Measurements from ENCODE around the gene BMPR1B. TPM values are rescaled to one million over a fixed set of nuclear protein-coding genes. Genes with fewer than 3 reads are reported as not detected.

The BMPR1B gene
- total and polyA plus RNA-seq, 9 of the 15 experiments (the other 6 are each of a cell fraction or from before 2014, with no cell fraction given), result 0.01 TPM; not detected in 8

DNA sequence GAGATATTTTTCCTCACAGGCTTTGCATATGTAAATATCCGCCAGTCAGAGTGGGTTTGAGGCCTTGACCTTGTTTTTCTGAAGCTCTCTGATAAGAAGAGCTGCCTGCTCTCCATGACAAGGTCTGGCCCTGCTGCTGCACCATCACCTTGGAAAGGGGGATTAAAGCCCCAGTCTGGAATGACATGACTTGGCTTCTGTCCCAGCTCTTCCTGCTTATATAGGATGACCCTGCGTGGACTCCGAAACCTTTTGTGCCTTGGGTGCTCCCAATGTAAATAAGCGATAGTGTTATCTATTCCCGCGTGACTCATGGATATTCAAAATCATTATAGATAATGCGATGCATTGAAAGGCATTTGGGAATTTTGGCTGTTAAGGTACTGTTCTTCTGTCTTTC lies 139.3 kb downstream of the BMPR1B start (continued):
- TF ChIP-seq TAL1 (IDR thresholded peaks at IDR 0.05), result peak; percentile 65
- no peak for TF ChIP-seq SREBF1 (IDR thresholded peaks at IDR 0.05; ENCODE audit: borderline replicate concordance, low read depth, low read length)
- TF ChIP-seq TCFL5 (CRISPR knock-in tag; conservative IDR thresholded peaks at IDR 0.05), result no peak
- TF ChIP-seq, protein P1, sequence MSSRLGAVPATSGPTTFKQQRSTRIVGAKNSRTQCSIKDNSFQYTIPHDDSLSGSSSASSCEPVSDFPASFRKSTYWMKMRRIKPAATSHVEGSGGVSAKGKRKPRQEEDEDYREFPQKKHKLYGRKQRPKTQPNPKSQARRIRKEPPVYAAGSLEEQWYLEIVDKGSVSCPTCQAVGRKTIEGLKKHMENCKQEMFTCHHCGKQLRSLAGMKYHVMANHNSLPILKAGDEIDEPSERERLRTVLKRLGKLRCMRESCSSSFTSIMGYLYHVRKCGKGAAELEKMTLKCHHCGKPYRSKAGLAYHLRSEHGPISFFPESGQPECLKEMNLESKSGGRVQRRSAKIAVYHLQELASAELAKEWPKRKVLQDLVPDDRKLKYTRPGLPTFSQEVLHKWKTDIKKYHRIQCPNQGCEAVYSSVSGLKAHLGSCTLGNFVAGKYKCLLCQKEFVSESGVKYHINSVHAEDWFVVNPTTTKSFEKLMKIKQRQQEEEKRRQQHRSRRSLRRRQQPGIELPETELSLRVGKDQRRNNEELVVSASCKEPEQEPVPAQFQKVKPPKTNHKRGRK (tag; IDR thresholded peaks at IDR 0.05), result no peak
- 0 out of 2 replicates have a peak, but pooled peaks have one; percentile 31 for TF ChIP-seq NBN (IDR thresholded peaks at IDR 0.05; ENCODE audit: low read depth)
- TF ChIP-seq CBFA2T2 (conservative IDR thresholded peaks at IDR 0.05), result peak; percentile 49
- no peak for TF ChIP-seq ZNF766 (CRISPR knock-in tag; conservative IDR thresholded peaks at IDR 0.05)
- TF ChIP-seq MEIS2 (IDR thresholded peaks at IDR 0.05; ENCODE audit: partially characterized antibody), result no peak
- peak; percentile 34; the same call in 1 of the 2 replicates for TF ChIP-seq SMARCE1 (IDR thresholded peaks at IDR 0.05)
- TF ChIP-seq, protein P2, sequence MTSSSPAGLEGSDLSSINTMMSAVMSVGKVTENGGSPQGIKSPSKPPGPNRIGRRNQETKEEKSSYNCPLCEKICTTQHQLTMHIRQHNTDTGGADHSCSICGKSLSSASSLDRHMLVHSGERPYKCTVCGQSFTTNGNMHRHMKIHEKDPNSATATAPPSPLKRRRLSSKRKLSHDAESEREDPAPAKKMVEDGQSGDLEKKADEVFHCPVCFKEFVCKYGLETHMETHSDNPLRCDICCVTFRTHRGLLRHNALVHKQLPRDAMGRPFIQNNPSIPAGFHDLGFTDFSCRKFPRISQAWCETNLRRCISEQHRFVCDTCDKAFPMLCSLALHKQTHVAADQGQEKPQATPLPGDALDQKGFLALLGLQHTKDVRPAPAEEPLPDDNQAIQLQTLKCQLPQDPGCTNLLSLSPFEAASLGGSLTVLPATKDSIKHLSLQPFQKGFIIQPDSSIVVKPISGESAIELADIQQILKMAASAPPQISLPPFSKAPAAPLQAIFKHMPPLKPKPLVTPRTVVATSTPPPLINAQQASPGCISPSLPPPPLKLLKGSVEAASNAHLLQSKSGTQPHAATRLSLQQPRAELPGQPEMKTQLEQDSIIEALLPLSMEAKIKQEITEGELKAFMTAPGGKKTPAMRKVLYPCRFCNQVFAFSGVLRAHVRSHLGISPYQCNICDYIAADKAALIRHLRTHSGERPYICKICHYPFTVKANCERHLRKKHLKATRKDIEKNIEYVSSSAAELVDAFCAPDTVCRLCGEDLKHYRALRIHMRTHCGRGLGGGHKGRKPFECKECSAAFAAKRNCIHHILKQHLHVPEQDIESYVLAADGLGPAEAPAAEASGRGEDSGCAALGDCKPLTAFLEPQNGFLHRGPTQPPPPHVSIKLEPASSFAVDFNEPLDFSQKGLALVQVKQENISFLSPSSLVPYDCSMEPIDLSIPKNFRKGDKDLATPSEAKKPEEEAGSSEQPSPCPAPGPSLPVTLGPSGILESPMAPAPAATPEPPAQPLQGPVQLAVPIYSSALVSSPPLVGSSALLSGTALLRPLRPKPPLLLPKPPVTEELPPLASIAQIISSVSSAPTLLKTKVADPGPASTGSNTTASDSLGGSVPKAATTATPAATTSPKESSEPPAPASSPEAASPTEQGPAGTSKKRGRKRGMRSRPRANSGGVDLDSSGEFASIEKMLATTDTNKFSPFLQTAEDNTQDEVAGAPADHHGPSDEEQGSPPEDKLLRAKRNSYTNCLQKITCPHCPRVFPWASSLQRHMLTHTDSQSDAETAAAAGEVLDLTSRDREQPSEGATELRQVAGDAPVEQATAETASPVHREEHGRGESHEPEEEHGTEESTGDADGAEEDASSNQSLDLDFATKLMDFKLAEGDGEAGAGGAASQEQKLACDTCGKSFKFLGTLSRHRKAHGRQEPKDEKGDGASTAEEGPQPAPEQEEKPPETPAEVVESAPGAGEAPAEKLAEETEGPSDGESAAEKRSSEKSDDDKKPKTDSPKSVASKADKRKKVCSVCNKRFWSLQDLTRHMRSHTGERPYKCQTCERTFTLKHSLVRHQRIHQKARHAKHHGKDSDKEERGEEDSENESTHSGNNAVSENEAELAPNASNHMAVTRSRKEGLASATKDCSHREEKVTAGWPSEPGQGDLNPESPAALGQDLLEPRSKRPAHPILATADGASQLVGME (CRISPR knock-in tag; IDR thresholded peaks at IDR 0.05), result no peak
- TF ChIP-seq SOX6 (IDR thresholded peaks at IDR 0.05), result peak; percentile 33; the same call in 1 of the 2 replicates
- TF ChIP-seq NFE2 (IDR thresholded peaks at IDR 0.05; ENCODE audit: low read depth), result 0 out of 2 replicates have a peak, but pooled peaks have one; percentile 19
- peak; percentile 66 for TF ChIP-seq NFIC (IDR thresholded peaks at IDR 0.05)
- no peak for TF ChIP-seq CHD2 (IDR thresholded peaks at IDR 0.05; ENCODE audit: low read depth, low read length)
